WERI-Rb-1 (cell line): ENCODE results near the gene RBMX.

Experiments
- DNase-seq: peaks from one replicate; pipeline ENCODE4 v3.0.0-alpha.2; 2020
- H3K27ac ChIP-seq: fragments of 250-450 bp; sonication (Bioruptor Pico); 2 replicates; pipeline ENCODE4 v1.5.1; 2020; ENCODE audit warnings: mild to moderate bottlenecking, moderate library complexity
- H3K27me3 ChIP-seq: fragments of 250-450 bp; sonication (Bioruptor Pico); 2 replicates; pipeline ENCODE4 v1.5.1; 2021; ENCODE audit warnings: mild to moderate bottlenecking, low read depth, moderate library complexity; ENCODE audit not compliant: insufficient read depth, severe bottlenecking
- H3K36me3 ChIP-seq: fragments of 250-450 bp; sonication (Bioruptor Pico); 2 replicates; pipeline ENCODE4 v1.5.1; 2020; ENCODE audit warnings: mild to moderate bottlenecking, moderate library complexity
- H3K4me3 ChIP-seq: 2 replicates; pipeline ENCODE4 v1.5.1; 2011; ENCODE audit warnings: low read depth, mild to moderate bottlenecking, control low read depth, low read length
- H3K9me3 ChIP-seq: fragments of 250-450 bp; sonication (Bioruptor Pico); 2 replicates; pipeline ENCODE4 v1.5.1; 2021; ENCODE audit warnings: mild to moderate bottlenecking, moderate library complexity; ENCODE audit not compliant: severe bottlenecking
- TF ChIP-seq, protein P1 (sequence below): IDR thresholded peaks from 2 replicates; pipeline ENCODE4 v1.5.1; 2011; ENCODE audit warnings: low read depth, mild to moderate bottlenecking, control low read depth, inconsistent platforms, low read length

RBMX gene

DNA sequence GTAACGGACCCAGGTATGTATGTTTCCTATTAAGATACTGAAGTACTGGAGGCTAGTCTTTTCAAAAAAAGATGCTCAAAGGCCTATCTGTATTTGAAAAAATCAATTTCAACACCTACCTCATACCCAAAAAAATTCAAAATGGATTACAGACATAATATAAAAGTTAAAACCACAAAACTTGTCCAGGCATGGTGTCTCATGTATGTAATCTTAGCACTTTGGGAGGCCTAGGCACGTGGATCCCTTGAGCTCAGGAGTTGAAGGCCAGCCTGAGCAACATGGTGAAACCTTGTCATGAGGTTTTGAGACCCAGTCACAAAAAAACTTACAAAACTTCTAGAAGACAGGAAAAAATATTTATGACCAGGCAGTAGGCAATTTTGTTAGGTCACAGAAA is 16.7 kb downstream of the RBMX start:
- DNase-seq, result no peak
- TF ChIP-seq, protein P1, sequence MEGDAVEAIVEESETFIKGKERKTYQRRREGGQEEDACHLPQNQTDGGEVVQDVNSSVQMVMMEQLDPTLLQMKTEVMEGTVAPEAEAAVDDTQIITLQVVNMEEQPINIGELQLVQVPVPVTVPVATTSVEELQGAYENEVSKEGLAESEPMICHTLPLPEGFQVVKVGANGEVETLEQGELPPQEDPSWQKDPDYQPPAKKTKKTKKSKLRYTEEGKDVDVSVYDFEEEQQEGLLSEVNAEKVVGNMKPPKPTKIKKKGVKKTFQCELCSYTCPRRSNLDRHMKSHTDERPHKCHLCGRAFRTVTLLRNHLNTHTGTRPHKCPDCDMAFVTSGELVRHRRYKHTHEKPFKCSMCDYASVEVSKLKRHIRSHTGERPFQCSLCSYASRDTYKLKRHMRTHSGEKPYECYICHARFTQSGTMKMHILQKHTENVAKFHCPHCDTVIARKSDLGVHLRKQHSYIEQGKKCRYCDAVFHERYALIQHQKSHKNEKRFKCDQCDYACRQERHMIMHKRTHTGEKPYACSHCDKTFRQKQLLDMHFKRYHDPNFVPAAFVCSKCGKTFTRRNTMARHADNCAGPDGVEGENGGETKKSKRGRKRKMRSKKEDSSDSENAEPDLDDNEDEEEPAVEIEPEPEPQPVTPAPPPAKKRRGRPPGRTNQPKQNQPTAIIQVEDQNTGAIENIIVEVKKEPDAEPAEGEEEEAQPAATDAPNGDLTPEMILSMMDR, result no peak
- no peaks in the 10 kb centered on the region for H3K27me3 ChIP-seq
- no peaks in the 10 kb centered on the region for H3K9me3 ChIP-seq
- no peak overlapping the region for H3K27ac ChIP-seq
- no peak overlapping the region for H3K4me3 ChIP-seq
- peaks cover 38% of the 10 kb centered on the region for H3K36me3 ChIP-seq

DNA sequence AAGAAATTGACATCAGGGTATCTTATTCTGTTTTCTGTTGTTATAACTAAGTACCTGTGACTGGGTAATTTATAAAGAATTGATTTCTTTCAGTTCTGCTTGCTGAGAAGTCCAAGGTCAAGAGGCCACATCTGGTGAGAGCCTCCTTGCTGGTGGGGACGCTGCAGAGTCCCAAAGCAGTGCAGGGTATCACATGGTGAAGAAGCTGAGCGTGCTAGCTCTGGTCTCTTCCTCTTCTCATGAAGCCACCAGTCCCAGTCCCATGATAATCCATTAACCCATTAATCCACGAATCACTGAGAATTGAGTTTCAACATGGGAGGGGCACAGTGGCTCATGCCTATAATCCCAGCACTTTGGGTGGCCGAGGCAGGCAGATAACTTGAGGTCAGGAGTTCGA is 18.0 kb downstream of the RBMX start:
- TF ChIP-seq, protein P1, result no peak

DNA sequence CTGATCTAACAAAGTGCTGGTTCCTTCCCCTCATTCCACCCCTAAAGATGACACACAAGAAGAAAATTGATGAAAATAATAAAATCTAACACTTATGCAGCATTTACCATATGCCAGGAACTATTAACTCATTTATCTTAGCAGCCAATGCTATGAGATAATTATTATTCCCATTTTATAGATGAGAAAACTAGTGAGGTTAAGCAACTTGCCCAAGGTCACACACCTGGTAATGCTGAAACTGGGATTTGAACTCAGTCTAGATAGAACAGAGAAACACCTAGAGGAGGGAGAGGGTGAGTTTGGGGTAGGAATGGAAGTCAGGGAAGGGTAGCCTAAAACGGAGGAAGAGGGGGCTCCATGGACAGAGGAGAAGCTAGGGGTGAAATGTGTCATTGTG is 18.6 kb downstream of the RBMX start:
- DNase-seq, result no peak
- TF ChIP-seq, protein P1, result no peak
- no peaks in the 10 kb centered on the region for H3K9me3 ChIP-seq
- H3K36me3 ChIP-seq, result peaks cover 19% of the 10 kb centered on the region
- H3K4me3 ChIP-seq, result no peak overlapping the region
- no peak overlapping the region for H3K27ac ChIP-seq
- no peaks in the 10 kb centered on the region for H3K27me3 ChIP-seq

More for the DNA sequence above, 18.0 kb downstream of the RBMX start:
- Histone ChIP-seq H3K9me3 (no peaks in the 10 kb centered on the region), H3K36me3 (peaks cover 25% of the 10 kb centered on the region), H3K27me3 (no peaks in the 10 kb centered on the region), H3K4me3 (no peak overlapping the region), H3K27ac (no peak overlapping the region)
- DNase-seq, result no peak

DNA sequence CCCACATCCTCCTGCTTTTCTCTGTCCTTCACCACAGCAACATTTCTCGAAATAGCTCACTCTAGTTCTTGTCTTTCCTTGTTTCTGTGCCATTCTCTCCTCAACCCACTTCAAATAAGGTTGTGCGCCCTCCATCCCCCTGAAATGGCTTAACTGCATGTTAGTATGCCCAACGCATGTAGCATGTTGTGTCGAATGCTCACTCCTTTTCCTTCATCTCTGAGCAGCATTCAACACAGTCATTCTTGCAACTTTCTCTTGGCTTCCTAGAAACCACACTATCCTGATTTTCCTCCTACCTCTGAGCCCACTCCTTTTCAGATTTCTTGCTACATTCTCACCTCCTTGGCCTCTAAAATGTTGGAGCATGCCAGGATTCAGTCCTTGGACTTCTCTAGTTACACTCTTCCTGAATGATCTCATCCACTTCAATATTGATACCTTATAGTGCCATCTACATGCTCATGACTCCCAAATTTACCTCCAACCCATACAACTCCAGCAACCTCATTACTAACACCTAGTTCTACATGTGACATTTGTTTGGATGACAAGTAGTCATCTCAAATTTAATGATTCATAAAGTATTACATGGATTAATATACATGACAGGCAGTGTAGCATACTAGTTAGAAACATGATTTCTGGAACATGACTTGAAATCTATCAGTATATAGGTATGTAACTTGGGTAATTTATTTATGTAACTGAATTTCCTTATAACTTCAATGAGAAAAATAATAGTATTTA is 22.3 kb downstream of the RBMX start:
- no peaks in the 10 kb centered on the region for H3K27me3 ChIP-seq
- H3K27ac ChIP-seq, result no peak overlapping the region
- H3K36me3 ChIP-seq, result peaks cover 11% of the 10 kb centered on the region
- H3K9me3 ChIP-seq, result no peaks in the 10 kb centered on the region
- TF ChIP-seq, protein P1, result no peak
- no peak overlapping the region for H3K4me3 ChIP-seq
- DNase-seq, result no peak

DNA sequence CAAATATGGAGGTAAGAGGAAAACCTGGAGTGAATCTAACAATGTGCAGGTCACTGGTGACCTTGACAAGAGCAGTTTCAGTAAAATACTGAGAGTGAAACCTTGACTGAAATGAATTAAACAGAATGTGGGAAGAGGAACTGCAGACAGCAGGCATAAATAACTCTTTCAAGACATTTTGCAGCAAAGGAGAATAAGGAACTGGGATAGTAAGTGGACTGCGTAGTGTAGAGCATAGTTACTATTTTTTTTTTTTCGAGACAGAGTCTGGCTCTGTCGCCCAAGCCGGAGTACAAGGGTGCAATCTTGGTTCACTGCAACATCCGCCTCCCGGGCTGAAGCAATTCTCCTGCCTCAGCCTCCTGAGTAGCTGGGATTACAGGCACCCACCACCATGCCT is 24.0 kb downstream of the RBMX start:
- no peak for DNase-seq

More for the DNA sequence above, 24.0 kb downstream of the RBMX start:
- Histone ChIP-seq H3K27ac (no peak overlapping the region), H3K9me3 (no peaks in the 10 kb centered on the region), H3K27me3 (no peaks in the 10 kb centered on the region), H3K36me3 (peaks cover 4% of the 10 kb centered on the region; the same call in 1 of the 2 replicates), H3K4me3 (no peak overlapping the region)
- TF ChIP-seq, protein P1, result no peak
